Activated CD4-positive, alpha-beta T cell treated with anti-CD3 and anti-CD28 coated beads for 1 hour (primary cell): ENCODE data around the gene CCDC127.
"Not testable (repeated sequence)": the region's sequence is repeated elsewhere in the genome, so short reads cannot be mapped to it uniquely, and the experiment has no call there.

Experiments
- DNase-seq: peaks from one replicate; pipeline ENCODE4 v3.0.0-alpha.2; 2020

The CCDC127 gene, protein sequence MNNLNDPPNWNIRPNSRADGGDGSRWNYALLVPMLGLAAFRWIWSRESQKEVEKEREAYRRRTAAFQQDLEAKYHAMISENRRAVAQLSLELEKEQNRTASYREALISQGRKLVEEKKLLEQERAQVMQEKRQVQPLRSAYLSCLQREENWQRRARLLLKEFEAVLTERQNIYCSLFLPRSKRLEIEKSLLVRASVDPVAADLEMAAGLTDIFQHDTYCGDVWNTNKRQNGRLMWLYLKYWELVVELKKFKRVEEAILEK

GRCh38 chr5:217494-218456, at the start of gene CCDC127, which contains the start of gene SDHA:
CCDC127 (minus strand) TSS chr5:218153; CDS start chr5:216849, 1,304 bp downstream.
SDHA (plus strand) TSS chr5:218320; CDS start chr5:218356, 36 bp downstream.
- peak; percentile 99 for DNase-seq

- no peak for DNase-seq
These were observed 49.8 kb upstream of the CCDC127 start for GRCh38 chr5:267716-268115.

DNA sequence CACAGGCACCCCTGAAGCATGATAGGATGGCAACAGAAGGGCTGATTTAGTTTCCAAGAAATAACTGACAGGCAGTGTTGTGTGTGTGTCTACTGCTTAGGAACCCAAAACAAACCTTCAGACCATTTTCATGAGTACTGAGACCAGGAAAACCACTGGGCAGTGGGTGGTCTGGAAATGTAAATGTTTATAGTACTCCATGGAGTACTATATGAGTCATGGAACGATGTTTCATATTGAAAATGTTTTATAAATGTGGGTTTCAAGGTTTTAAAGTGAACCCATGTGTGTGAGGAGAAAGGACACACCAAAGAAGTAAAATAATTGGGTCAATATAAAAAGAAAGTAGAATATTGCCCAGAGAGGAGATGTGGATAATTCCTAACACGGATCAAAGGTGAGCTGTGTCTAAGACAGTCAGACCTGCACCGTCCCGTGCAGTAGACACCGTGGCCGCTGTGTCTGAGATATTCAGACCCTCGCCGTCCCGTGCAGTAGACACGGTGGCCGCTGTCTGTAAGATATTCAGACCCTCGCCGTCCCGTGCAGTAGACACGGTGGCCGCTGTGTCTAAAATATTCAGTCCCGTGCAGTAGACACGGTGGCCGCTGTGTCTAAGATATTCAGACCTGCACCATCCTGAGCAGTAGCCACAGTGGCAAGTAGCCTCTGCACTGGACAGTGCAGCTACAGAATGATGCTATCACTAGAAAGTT, 48.5 kb upstream of the CCDC127 start:
- DNase-seq, result not testable (repeated sequence)

- DNase-seq, result no peak
These were observed 46.4 kb upstream of the CCDC127 start for GRCh38 chr5:264338-264737.

DNA sequence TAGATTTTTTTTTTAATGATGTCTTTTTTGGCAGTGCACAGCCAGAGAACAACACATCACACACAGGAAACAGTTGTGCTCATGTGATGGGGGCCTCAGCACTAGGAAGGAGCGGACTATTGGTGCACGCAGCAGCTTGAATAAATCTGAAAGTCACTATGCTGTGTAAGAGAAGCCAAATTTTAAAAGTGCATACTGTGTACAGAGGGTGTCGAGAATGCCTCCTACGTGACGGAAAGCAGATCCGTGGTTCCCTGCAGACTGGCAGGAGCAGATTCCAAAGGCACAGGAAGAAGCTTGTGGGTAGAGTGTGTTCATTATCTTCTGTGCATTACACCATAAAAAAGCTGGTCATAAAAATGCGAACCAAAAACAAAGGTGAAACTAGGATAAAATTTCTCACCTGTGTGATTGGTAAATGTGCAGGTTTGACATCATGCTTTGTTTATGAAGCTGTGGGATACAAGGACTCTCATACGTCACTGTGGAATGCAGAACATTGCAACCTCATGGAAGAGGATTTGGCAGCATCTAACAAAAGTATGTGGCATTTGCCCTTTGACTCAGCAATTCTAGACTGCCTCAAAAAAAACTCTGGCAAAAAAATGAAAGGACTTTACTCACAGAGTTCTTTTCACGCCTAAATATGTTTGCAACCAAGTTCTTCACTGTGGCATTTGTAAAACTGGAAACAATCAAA, 45.5 kb upstream of the CCDC127 start:
- DNase-seq, result not testable (repeated sequence)

DNA sequence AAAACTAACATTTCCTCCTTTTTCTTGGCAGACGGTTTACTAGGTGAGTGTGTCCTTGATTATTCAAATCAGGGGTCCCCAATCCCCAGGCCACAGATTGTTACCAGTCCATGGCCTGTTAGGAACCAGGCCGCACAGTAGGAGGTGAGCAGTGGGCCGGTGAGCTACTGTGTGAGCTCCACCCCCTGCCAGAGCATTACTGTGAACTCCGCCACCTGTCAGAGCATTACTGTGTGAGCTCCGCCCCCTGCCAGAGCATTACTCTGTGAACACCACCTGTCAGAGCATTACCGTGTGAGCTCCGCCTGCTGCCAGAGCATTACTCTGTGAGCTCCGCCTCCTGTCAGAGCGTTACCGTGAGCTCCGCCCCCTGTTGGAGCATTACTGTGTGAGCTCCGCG, 39.2 kb upstream of the CCDC127 start:
- no peak for DNase-seq

DNA sequence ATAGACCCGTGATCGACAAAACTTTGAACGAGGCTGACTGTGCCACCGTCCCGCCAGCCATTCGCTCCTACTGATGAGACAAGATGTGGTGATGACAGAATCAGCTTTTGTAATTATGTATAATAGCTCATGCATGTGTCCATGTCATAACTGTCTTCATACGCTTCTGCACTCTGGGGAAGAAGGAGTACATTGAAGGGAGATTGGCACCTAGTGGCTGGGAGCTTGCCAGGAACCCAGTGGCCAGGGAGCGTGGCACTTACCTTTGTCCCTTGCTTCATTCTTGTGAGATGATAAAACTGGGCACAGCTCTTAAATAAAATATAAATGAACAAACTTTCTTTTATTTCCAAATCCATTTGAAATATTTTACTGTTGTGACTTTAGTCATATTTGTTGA, 38.4 kb upstream of the CCDC127 start:
- DNase-seq, result not testable (repeated sequence)

GRCh38 chr5:255116-255515, 37.2 kb upstream of the CCDC127 start:
- not testable (repeated sequence) for DNase-seq

GRCh38 chr5:254322-254721, 36.4 kb upstream of the CCDC127 start:
- DNase-seq, result not testable (repeated sequence)

DNA sequence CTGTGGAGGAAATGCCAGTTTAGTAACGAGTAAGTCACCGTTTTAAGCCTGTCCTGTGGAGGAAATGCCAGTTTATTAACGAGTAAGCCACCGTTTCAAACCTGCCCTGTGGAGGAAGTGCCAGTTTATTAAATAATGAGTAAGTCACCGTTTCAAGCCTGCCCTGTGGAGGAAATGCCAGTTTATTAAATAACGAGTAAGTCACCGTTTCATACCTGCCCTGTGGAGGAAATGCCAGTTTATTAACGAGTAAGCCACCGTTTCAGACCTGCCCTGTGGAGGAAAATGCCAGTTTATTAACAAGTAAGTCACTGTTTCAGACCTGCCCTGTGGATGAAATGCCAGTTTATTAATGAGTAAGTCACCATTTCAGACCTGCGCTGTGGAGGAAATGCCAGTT, 34.6 kb upstream of the CCDC127 start:
- no peak for DNase-seq

DNA sequence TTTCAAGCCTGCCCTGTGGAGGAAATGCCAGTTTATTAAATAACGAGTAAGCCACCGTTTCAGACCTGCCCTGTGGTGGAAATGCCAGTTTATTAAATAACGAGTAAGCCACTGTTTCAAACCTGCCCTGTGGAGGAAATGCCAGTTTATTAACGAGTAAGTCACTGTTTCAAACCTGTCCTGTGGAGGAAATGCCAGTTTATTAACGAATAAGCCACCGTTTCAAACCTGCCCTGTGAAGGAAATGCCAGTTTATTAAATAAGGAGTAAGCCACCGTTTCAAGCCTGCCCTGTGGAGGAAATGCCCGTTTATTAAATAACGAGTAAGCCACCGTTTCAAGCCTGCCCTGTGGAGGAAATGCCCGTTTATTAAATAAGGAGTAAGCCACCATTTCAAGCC, 34.0 kb upstream of the CCDC127 start:
- DNase-seq, result not testable (repeated sequence)

DNA sequence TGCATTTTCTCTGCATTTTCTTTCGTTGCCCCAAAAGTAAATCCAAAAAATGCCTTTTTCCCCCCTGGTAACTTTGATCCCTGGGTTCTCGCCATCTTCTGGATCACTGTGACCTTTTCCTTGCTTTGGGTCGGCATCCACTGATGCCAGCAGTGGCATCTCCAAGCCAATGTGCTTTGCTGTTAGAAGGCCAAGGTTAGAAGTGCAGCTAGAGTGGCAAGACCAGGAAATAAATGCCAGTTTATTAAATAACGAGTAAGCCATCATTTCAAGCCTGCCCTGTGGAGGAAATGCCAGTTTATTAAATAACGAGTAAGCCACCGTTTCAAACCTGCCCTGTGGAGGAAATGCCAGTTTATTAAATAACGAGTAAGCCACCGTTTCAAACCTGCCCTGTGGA, 33.6 kb upstream of the CCDC127 start:
- not testable (repeated sequence) for DNase-seq

GRCh38 chr5:251016-251415, 33.1 kb upstream of the CCDC127 start:
- DNase-seq, result not testable (repeated sequence)

DNA sequence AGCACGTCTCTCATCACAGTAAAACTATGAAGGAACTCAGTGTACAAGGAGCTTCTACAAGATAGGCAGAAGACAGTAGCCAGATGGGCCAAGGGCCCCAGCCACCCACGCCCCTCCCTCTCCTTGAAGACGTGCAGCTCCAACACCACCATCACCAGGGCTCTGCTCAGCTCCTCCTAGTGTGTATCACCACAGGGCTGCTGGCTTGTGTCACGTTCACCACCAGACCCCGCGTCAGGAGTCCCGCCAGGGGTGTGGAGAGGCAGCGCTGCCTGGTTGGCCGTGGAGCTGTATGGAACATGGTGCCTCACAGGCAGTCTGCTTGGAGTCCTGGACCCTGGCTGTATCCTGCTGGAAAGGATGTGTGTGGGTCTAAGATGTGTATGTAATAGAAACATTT, 32.4 kb upstream of the CCDC127 start:
- DNase-seq, result not testable (repeated sequence)

GRCh38 chr5:245717-246116, 27.8 kb upstream of the CCDC127 start:
- not testable (repeated sequence) for DNase-seq

DNA sequence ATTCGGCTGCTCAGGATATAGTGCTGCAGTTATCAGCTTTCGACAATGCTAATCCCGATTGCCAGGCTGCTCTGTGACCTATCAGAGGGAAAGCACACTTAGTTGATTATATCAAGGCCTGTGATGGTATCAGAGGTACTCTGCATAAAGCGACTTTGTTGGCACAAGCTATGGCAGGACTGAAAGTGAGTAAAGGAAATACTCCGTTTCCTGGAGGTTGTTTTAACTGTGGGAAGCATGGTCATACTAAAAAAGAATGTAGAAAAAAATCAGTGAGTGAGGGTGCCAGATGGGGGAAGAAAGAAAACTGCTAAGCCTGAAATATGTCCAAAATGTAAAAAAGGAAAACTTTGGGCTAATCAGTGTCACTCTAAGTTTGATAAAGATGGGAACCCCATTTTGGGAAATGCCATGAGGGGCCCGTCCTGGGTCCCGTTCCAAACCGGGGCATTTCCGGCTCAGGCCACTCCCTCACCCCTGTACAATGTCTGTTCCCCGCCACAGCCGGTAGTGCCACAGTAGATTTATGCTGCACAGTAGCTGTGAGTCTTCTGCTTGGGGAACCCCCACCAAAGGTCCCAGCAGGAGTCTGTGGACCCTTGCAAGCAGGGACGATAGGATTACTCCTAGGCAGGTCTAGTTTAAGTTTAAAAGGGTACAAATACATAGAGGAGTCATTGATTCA, 25.9 kb upstream of the CCDC127 start:
- DNase-seq, result not testable (repeated sequence)

DNA sequence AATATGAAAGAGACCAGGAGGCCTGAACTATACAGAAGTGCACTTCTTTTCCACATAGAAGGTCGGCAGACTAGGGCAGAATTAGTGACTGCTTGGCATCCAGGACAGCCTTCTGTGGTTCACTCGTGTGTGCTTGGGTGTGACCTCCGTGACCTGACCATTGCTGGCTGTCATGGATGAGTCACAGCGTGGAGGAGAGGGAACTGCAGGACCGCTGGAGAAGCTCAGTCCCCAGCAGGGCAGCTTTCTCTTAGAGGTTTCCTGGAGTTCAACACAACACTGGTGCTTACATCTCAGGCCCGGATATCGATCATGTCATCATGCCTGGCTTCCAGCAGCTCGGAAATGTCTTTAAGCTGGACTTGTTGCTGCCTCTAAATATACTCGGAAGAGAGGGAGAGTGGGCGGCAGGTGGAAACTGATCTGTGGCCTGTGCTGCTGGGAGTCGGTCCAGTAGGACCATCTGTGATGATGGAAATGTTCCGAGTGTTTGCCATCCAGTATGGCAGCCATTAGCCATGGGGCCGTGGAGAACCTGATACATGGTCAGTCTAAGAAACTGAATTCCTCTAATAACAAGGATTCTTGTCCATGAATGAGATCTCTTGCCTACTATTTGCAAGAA, 23.2 kb upstream of the CCDC127 start:
- DNase-seq, result not testable (repeated sequence)

GRCh38 chr5:240550-240949, 22.6 kb upstream of the CCDC127 start:
- DNase-seq, result not testable (repeated sequence)

DNA sequence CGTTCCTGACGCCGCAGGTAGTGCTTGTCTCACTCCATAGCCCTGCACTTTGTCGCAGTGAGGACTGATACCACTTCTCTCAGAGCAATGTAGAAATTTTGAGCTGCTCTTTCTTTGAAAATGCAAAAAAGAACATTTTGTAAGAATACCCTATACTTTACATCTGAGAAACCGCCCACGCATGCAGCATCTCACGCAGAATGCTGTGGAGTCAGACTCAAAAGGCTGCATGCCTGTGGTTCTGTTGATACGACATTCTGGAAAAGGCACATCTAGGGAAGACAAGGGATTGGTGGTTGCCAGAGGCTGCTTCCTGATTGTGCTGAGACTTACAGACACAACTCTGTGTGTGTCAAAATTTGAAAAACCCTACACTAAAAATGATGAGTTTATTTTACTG, 20.0 kb upstream of the CCDC127 start:
- DNase-seq, result not testable (repeated sequence)

- DNase-seq, result not testable (repeated sequence)
These were observed 17.6 kb upstream of the CCDC127 start for GRCh38 chr5:235527-235926.

DNA sequence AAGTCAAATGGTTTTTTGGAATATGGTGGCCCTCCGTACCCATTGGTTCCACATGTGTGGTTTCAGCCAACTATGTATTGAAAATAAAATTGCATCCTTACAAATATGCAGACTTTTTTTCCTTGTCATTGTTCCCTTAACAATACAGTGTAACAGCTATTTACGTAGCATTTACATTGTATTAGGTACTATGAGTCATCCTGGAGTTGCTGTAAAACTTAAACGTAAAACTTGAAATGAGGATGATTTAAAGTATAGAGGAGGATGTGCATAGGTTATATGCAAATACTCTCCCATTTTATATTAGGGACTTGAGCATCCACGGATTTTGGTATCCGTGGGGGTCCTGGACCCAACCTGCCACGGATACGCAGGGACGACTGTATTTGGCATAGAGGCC, 16.5 kb upstream of the CCDC127 start:
- DNase-seq, result no peak
